ENCODE data around the gene PRICKLE3.
A peak's percentile ranks its signal among the peaks of the same experiment; 100 is the strongest.

The PRICKLE3 gene

DNA sequence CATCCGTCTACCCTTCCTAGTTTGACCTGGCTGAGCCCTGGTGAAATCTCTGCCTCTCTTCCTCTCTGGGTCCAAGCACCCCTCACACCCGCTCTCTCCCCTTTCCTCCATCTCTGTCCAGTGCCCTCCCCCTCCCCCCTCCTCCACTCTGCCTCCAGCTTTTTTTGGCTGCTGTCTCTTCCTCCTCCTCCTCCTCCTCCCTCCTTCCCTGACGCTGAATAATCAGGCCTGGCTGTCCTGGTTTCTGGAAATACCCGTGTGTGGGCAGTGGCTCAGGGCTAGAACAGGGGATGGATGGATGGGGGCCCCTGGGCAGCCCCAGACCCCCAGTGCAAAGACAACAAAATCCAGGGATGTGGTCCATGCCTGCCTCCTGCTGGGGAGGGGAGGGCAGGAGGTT is 18.5 kb upstream of the PRICKLE3 start:
- DNase-seq: no peak

DNA sequence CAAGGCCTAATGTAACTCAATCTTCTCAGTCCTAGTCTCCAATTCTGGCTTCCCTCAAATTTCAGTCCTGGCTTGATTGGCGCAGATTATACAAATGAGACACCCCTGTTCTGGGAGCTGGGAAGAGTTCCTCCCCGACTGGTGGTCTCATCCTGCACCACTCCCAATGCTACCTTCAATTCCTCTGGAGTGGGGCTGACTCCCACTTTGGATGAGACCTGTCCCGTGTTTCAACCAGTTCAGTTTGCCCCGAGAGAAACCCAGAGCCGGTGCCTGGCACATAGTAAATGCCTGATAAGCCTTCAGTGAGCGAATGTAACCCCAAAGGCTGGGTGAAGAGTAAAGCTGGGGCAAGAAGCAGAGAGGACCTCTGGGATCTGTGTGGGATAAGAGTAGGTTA is 17.8 kb upstream of the PRICKLE3 start:
- no peak for DNase-seq

DNA sequence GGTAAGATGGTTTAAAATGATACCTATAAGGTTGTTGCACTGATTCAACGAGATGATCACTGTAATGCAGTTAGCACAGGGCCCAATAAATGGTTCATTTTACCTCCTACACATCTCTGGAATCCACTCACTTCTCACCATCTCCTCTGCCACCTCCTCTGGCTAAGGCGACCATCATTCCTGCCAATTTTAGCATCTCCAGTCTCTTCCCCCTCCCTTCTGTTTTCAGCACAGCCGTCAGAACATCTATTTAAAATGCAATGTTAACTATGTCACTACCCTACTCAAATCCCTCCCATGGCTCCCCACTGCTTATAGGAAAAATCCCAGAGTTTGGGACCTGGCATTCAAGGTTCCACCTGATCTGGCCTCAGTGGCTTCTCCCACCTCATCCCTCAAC is 17.4 kb upstream of the PRICKLE3 start:
- no peak for DNase-seq

- no peak for DNase-seq
Observed at GRCh38 chrX:49202022-49202421, 15.8 kb upstream of the PRICKLE3 start.

GRCh38 chrX:49199906-49200771 is 14.0 kb upstream of the PRICKLE3 start, which contains the start of gene SYP:
TSS of gene SYP (minus strand) at chrX:49200193. CDS start at chrX:49200186, 7 bp downstream.
- DNase-seq: peak; percentile 86

DNA sequence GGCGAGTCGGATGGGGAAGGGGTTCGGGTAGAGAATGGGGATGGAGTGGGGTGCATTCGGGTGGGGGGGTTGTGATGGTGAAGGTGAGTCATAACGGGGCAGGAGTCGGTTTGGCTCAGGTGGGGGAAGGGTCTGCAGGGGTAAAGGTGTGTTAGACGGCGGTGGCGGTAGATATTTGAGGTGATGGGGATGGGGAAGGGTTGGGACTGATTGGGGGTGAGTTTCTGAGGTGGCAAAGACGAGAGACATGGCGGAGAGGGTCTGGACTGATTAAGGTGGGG is 13.1 kb upstream of the PRICKLE3 start:
- DNase-seq: no peak

GRCh38 chrX:49198540-49199314 is 12.6 kb upstream of the PRICKLE3 start:
- no peak for DNase-seq

DNA sequence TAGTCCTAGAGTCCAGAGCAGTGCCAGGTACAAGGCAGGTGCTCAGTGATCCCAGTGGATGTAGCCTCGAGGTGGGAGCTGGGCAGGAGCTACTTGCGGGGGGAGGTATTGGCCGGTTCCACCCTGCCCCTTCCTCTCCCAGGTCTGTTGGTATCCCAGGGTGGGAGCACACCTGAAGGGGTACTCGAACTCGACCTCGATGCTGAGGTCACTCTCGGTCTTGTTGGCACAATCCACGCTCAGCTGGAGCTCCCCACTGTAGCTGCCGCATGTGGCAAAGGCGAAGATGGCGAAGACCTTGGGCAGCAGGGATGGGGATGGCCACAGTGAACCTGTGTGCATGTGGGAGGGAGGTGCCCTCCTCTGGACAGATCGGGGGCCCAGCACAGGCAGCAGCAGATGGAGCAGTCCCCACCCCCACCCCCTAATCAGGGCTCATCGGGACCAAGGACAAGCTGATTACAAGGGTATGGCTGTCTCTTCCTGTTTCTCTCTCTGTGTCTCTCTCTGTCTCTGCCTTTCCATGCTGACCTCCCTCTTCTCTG is 11.4 kb upstream of the PRICKLE3 start:
- no peak for DNase-seq

GRCh38 chrX:49193542-49193964 is 7.4 kb upstream of the PRICKLE3 start:
- no peak for DNase-seq

DNA sequence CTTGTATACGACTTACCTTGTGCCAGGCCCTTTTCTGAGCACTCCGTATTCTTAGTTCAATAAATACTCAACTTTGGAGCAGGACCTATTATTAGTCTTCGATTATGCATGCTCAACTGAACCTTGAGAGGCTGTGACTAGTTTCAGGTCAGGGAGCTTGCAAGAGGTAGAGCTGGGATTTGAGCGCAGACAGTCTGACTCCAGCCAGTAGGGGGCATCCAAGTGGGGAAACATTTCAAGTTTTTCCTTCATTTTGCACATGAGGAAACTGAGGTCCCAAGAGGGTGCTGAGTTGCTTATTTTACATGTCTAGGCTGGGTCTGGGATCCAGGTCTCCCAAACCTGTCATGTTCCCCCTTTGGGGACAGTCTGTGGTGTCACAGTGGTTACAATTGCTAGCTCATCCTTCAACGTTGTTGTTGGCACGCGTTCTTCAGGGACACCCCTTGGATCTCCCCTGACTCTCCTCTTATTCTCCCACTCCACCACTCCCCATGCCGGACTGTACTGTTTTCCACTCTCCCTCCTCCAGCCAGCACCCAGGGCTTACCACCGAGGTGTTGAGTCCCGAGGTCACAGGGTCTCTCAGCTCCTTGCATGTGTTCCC is 6.7 kb upstream of the PRICKLE3 start:
- peak; percentile 55 for DNase-seq

DNA sequence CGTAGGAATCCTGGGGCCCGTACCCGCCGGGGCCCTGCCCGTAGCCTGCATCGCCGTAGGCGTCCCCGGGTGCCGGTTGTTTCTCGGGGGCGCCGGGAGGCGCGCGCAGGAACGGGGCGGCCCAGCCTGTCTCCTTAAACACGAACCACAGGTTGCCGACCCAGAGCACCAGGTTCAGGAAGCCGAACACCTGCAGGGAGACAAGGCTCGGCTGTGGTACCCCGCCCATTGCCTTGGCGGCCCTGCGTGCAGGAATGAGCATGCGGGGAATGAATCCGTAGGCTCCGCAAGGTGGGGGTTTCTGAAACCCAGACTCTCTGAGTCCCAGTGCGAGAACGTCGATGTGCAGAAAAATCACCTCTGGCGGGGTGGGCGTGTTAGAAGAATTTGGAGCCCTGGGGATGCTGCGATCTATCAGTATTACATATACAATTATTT is 5.4 kb upstream of the PRICKLE3 start:
- DNase-seq: peak; percentile 24

DNA sequence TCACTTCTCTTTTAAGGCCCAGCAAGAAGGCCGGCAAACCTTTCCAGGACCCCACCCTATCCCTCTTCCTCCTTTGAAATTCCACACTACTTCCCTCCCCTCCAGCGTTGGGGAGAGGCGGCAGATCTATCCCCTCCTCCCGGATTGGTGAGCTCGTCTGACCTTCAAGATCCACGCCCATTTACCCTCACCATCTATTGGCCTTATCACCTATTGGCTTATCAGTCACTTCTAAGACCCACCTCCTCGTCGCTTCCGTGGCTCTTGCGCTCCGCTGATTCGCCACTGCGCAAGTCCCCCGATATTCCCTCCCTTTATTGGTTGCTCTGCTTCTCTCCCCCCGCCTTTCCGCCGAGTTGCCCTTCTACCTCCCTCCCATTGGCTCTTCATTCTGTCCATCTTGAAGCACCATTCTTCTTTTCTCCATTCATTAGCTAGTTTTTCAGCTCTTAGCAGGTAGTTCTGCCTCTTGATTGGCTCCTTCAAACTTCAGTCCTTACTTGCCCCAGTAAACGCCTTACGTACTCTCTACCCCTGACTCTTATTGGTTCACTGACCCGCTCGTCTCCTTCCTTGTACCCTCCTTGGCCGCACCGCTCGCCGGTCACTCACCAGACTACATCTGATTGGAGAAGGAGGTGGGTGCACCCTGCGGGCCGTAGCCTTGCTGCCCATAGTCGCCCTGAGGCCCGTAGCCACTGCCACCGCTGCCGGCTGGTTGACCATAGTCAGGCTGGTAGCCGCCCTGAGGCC is 4.8 kb upstream of the PRICKLE3 start:
- DNase-seq: peak; percentile 99

GRCh38 chrX:49189606-49190005 is 3.4 kb upstream of the PRICKLE3 start:
- DNase-seq: no peak

DNA sequence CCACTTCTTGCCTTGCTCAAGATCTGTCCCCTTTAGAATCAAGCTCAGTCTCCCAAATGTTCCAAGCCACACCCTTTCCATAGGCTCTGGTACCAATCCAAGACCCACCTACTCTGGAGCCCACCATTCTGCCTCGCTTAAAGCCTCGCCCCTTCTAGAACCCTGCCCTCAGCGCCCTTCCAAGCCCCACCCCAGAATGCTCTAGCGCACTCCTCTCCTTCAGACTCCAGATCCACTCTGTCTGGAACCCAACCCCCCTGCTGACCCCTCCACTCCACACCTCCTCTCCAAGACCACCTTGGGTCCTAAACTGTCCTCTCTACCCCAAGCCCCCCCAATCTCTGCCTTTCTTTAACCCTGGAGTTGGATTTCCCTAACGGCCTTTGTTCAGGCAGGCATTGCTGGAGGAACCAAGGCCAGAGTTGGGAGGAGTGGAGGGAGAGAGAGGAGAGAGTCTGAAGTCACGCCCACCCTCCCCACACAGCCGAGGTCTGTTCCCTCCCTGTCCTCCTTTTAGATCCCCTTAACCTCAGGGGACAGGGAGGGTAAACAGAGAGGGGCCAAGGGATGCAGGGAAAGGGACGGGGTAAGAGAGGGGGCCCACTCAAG is 2.4 kb upstream of the PRICKLE3 start:
- no peak for DNase-seq

GRCh38 chrX:49187526-49187925 is 1.4 kb upstream of the PRICKLE3 start:
- DNase-seq: no peak

DNA sequence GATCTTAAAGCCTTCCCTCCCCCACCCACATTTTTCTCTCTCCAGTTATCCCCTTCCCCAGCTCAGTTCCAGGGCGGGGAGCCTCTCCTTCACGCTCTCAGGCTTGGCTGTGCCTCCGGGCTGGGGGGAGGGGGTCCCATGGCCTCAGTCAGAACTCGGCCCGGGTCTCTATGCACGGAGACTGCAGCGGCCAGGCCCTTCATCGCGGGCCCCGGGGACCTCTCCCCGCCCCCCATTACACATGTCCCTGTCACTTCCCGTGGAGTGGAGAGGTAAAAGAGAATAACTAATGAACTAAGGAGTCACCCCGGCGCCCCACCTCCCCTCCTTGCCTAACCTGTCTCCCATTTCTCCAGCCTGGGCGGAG is 838 bp upstream of the PRICKLE3 start:
- no peak for DNase-seq

GRCh38 chrX:49184294-49185281 is 1.6 kb downstream of the PRICKLE3 start:
- DNase-seq: peak; percentile 71

DNA sequence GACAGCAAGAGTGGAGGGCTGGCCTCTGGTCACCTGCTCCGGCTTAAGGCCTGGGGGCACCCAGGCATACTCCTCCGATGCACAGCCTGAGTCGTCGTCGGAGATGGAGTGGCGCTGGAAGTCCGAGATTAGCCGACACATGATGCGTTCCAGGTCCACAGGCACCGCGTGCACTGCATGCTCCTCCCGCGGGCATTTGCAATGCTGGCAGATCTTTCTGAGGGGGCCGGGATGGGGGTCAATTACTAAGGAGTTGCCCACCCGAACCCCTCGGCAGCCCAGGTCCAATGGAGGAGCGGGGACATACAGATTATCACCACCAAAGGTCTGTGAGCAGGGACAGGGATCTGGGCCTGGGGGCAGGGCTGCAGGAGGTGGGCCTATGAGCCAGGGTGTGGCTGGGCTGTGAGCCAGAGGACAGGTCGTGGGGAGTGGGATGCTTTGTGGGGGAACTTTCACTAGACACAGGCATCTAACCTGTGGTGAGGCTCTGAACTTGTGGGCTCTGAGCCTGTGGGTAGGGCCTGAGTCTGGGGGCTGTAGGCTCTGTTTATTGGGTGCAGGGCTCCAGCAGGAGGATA is 2.4 kb downstream of the PRICKLE3 start:
- no peak for DNase-seq

GRCh38 chrX:49179358-49179757 is 6.8 kb downstream of the PRICKLE3 start:
- DNase-seq: no peak

GRCh38 chrX:49178537-49178936 is 7.6 kb downstream of the PRICKLE3 start:
- DNase-seq: peak; percentile 72
